ENCODE data around the gene WDR55. TPM values are rescaled to one million over a fixed set of nuclear protein-coding genes. Genes with fewer than 3 reads are reported as not detected.

Gene WDR55
- total RNA-seq, 1 experiment from 2014 or later = 49.2 TPM

DNA sequence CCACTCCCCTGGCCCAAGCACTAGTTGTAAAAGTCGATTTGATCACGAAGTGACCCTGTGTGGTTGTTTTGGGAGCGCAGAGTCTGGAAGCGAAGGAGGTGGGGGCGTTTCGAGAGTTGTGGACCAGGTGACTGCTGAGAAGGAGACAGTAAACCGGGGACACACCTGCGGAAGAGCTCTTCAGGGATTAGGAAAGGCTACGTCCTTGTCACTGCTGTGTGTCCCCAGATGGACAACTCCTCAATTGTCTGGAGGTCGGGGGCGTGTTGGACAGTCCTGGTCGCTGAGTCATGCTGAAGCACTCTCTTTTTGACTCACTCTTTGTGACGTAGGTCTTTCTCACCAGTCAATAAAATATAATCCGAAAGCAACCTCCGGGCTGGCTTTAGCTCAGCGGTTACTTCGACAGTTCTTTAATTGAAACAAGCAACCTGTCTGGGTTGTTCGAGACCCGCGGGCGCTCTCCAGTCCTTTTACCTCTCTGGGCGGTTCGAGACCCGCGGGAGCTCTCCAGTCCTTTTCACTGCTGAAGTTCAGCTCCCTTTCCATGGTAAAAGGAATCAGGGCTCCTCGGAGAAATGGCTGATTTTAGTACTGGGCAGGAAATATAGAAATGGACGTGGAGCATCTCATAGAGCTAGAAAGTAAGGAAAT, 46.3 kb downstream of the WDR55 start:
- H3K36me3 ChIP-seq (ENCODE audit: control insufficient read depth, insufficient read depth, low read length) = no peaks in the 10 kb centered on the region; the same call in 1 of the 2 replicates
- ATAC-seq (peak; percentile 95), DNase-seq (ENCODE audit: low read depth, low spot score) (peak; percentile 100)
- CTCF ChIA-PET = interaction anchor here (0.6 to 1.1 kb wide), 6 partner anchors 8 to 336 kb away, joined by 3 to 9 read pairs (median 5); no protein-coding TSS in a partner anchor
- H3K4me1 ChIP-seq (ENCODE audit: control insufficient read depth, insufficient read depth, low read length) = no peaks in the 10 kb centered on the region
- in situ Hi-C loops (cut with HindIII; ENCODE audit: low pct_unique_long_range_greater_than_20kb, low sequenced_read_pairs) = no loop called here
- TF ChIP-seq, protein P1, sequence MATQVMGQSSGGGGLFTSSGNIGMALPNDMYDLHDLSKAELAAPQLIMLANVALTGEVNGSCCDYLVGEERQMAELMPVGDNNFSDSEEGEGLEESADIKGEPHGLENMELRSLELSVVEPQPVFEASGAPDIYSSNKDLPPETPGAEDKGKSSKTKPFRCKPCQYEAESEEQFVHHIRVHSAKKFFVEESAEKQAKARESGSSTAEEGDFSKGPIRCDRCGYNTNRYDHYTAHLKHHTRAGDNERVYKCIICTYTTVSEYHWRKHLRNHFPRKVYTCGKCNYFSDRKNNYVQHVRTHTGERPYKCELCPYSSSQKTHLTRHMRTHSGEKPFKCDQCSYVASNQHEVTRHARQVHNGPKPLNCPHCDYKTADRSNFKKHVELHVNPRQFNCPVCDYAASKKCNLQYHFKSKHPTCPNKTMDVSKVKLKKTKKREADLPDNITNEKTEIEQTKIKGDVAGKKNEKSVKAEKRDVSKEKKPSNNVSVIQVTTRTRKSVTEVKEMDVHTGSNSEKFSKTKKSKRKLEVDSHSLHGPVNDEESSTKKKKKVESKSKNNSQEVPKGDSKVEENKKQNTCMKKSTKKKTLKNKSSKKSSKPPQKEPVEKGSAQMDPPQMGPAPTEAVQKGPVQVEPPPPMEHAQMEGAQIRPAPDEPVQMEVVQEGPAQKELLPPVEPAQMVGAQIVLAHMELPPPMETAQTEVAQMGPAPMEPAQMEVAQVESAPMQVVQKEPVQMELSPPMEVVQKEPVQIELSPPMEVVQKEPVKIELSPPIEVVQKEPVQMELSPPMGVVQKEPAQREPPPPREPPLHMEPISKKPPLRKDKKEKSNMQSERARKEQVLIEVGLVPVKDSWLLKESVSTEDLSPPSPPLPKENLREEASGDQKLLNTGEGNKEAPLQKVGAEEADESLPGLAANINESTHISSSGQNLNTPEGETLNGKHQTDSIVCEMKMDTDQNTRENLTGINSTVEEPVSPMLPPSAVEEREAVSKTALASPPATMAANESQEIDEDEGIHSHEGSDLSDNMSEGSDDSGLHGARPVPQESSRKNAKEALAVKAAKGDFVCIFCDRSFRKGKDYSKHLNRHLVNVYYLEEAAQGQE (IDR thresholded peaks at IDR 0.05; ENCODE audit: insufficient read depth in 1 of 2, low read depth in 2 of 2, low read length in 1 of 2) = peak; percentile 88 to 94
- TF ChIP-seq, protein P2, sequence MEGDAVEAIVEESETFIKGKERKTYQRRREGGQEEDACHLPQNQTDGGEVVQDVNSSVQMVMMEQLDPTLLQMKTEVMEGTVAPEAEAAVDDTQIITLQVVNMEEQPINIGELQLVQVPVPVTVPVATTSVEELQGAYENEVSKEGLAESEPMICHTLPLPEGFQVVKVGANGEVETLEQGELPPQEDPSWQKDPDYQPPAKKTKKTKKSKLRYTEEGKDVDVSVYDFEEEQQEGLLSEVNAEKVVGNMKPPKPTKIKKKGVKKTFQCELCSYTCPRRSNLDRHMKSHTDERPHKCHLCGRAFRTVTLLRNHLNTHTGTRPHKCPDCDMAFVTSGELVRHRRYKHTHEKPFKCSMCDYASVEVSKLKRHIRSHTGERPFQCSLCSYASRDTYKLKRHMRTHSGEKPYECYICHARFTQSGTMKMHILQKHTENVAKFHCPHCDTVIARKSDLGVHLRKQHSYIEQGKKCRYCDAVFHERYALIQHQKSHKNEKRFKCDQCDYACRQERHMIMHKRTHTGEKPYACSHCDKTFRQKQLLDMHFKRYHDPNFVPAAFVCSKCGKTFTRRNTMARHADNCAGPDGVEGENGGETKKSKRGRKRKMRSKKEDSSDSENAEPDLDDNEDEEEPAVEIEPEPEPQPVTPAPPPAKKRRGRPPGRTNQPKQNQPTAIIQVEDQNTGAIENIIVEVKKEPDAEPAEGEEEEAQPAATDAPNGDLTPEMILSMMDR (IDR thresholded peaks at IDR 0.05) = no peak
- TF ChIP-seq POLR2AphosphoS5 (IDR thresholded peaks at IDR 0.05; ENCODE audit: low read depth, low read length) (peak; percentile 64; the same call in 1 of the 2 replicates), SIN3A (IDR thresholded peaks at IDR 0.05; ENCODE audit: borderline replicate concordance, insufficient read depth, low read depth, low read length) (peak; percentile 92), TCF7L2 (IDR thresholded peaks at IDR 0.05; ENCODE audit: low read depth, low read length) (no peak)
- intact Hi-C loops (cut with micrococcal nuclease; ENCODE audit: unreplicated experiment) = loop anchor here (10.0 kb wide), 1 partner anchor 136 kb away; no protein-coding TSS in a partner anchor
- H3K4me3 ChIP-seq (ENCODE audit: low read depth in 2 of 2, low read length in 2 of 2) = peak overlapping the region; percentile 68 to 78
- H3K9me3 ChIP-seq (ENCODE audit: control insufficient read depth, insufficient read depth, low read depth, low read length) = no peaks in the 10 kb centered on the region
- no TSS peak for BruUV-seq (replicated peaks)
- H3K27ac ChIP-seq (ENCODE audit: low read length) = peak overlapping the region; percentile 81
- no peaks in the 10 kb centered on the region for H3K27me3 ChIP-seq (ENCODE audit: control insufficient read depth, insufficient read depth, low read length)
- POLR2A ChIA-PET = interaction anchor here (0.9 to 1.5 kb wide), 7 partner anchors 9 to 63 kb away, joined by 3 to 10 read pairs (median 4); partner anchors contain the start of genes HARS1, HARS2, IK and NDUFA2

DNA sequence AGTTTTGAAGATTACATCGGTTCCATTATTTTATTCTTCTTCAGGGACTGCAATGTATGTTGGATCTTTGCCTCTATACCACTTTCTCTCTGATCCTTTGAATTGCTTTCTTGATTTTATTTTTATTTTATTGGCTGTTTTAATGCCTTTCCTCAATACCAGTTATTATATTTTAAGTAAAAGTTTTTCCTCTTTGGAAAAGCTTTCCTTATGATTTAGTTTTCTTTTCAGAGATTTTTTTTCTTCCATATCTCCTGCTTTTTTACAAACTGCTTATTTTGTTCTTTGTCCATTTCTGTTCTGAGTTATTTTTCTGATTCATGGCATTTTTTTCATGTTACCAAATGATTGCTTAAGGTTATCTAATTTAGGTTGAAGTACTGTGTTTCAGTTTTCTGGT, 47.1 kb downstream of the WDR55 start:
- H3K27ac ChIP-seq (ENCODE audit: low read length) = no peak overlapping the region; the same call in 1 of the 2 replicates
- POLR2A ChIA-PET = interaction anchor here (0.6 to 1.4 kb wide), 4 partner anchors 8 to 1637 kb away, joined by 3 to 10 read pairs (median 4); partner anchors contain the start of gene ZMAT2

More for the DNA sequence above, 47.1 kb downstream of the WDR55 start:
- TF ChIP-seq, protein P2 (IDR thresholded peaks at IDR 0.05) = no peak
- TF ChIP-seq POLR2AphosphoS5 (IDR thresholded peaks at IDR 0.05; ENCODE audit: low read depth, low read length) (no peak), TCF7L2 (IDR thresholded peaks at IDR 0.05; ENCODE audit: low read depth, low read length) (no peak), SIN3A (IDR thresholded peaks at IDR 0.05; ENCODE audit: borderline replicate concordance, insufficient read depth, low read depth, low read length) (no peak)
- TF ChIP-seq, protein P1 (IDR thresholded peaks at IDR 0.05; ENCODE audit: insufficient read depth in 1 of 2, low read depth in 2 of 2, low read length in 1 of 2) = no peak
- no peaks in the 10 kb centered on the region for H3K4me1 ChIP-seq (ENCODE audit: control insufficient read depth, insufficient read depth, low read length)
- DNase-seq (ENCODE audit: low read depth, low spot score) (no peak), ATAC-seq (no peak)
- peak overlapping the region in 1 of 2 experiments; percentile 68; a peak in 3 of 4 replicates for H3K4me3 ChIP-seq (ENCODE audit: low read depth in 2 of 2, low read length in 2 of 2)
- CTCF ChIA-PET = interaction anchor here (0.6 to 1.1 kb wide), 2 partner anchors 45 to 76 kb away, joined by 3 to 6 read pairs; no protein-coding TSS in a partner anchor
- intact Hi-C loops (cut with micrococcal nuclease; ENCODE audit: unreplicated experiment) = loop anchor here (10.0 kb wide), 1 partner anchor 137 kb away; no protein-coding TSS in a partner anchor
- H3K36me3 ChIP-seq (ENCODE audit: control insufficient read depth, insufficient read depth, low read length) = no peaks in the 10 kb centered on the region
- no peaks in the 10 kb centered on the region for H3K27me3 ChIP-seq (ENCODE audit: control insufficient read depth, insufficient read depth, low read length)
- no peaks in the 10 kb centered on the region for H3K9me3 ChIP-seq (ENCODE audit: control insufficient read depth, insufficient read depth, low read depth, low read length)
- no TSS peak for BruUV-seq (replicated peaks)
- in situ Hi-C loops (cut with HindIII; ENCODE audit: low pct_unique_long_range_greater_than_20kb, low sequenced_read_pairs) = no loop called here

Measured in Panc1 (cell line).